Subcutaneous abdominal adipose tissue (tissue), 5 donors: ENCODE results near the gene EPS15.
"Not testable (repeated sequence)": the region's sequence is repeated elsewhere in the genome, so short reads cannot be mapped to it uniquely, and the experiment has no call there.

Experiments
- H3K27ac ChIP-seq: one replicate; pipeline ENCODE4 v1.7.0; 2013; ENCODE audit warnings: low read depth, mild to moderate bottlenecking, inconsistent platforms, low read length, moderate library complexity
- H3K27me3 ChIP-seq, 5 donors: one replicate each; pipeline ENCODE4 v1.7.0; 2013; ENCODE audit warnings: low read length in 5 of 5, inconsistent platforms in 1 of 5; ENCODE audit not compliant: control insufficient read depth in 5 of 5, insufficient read depth in 4 of 5
- H3K36me3 ChIP-seq, 5 donors: one replicate each; pipeline ENCODE4 v1.7.0; 2013; ENCODE audit warnings: low read length in 5 of 5; ENCODE audit not compliant: control insufficient read depth in 5 of 5, insufficient read depth in 5 of 5
- H3K4me1 ChIP-seq, 5 donors: one replicate each; pipeline ENCODE4 v1.7.0; 2013; ENCODE audit warnings: low read length in 5 of 5, mild to moderate bottlenecking in 3 of 5, moderate library complexity in 1 of 5; ENCODE audit not compliant: control insufficient read depth in 5 of 5, insufficient read depth in 5 of 5
- H3K4me3 ChIP-seq, 5 donors: one replicate each; pipeline ENCODE4 v1.7.0; 2013; ENCODE audit warnings: low read length in 5 of 5, low read depth in 1 of 5
- H3K9ac ChIP-seq, 5 donors: one replicate each; pipeline ENCODE4 v1.7.0; 2013; ENCODE audit warnings: low read length in 5 of 5, mild to moderate bottlenecking in 4 of 5, moderate library complexity in 3 of 5
- H3K9me3 ChIP-seq, 5 donors: one replicate each; pipeline ENCODE4 v1.7.0; 2013; ENCODE audit warnings: low read length in 5 of 5; ENCODE audit not compliant: control insufficient read depth in 5 of 5
- donor health status: healthy.
- donor health status: healthy.
- donor health status: healthy.
- donor health status: healthy.
- donor health status: healthy.

EPS15 gene

DNA sequence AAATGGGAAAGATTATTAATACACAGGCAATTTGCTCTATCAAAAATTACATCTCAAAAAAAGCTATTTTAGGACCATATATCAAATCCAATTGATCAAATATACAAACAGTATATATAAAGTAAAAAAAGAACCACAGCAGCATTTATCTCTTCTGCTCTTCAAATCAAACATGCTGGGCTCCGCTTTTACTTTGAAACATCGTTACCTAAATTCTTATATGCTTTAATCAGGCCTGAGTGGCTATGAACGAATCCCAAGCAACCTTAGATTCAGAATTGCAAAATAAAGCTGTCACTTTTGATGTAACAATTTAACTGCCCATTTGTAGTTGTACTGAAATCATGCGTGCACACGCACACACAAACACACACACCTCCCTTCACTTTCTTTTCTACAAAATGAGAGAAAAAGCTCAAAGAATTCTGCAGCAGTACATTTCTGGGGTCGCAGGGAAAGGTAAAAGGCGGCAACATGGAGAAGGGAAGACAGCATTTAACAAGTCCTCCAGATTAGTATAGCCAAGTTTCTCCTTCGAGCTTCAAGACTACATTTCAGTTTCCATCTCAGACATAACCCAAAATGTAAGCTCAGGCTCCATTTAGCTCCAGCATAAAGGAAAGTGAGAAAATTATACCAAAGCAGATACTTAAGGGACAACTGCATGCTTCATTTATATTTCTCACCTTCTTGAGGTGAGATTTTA, 96.5 kb downstream of the EPS15 start:
- Histone ChIP-seq H3K4me1 (peaks cover 0 to 19% (median 19%) of the 10 kb centered on the region in 5 donors), H3K36me3 (peaks cover 4 to 38% (median 12%) of the 10 kb centered on the region in 5 donors), H3K4me3 (no peak overlapping the region), H3K27me3 (no peaks in the 10 kb centered on the region), H3K9me3 (no peaks in the 10 kb centered on the region), H3K9ac (no peak overlapping the region), H3K27ac (no peak overlapping the region)

DNA sequence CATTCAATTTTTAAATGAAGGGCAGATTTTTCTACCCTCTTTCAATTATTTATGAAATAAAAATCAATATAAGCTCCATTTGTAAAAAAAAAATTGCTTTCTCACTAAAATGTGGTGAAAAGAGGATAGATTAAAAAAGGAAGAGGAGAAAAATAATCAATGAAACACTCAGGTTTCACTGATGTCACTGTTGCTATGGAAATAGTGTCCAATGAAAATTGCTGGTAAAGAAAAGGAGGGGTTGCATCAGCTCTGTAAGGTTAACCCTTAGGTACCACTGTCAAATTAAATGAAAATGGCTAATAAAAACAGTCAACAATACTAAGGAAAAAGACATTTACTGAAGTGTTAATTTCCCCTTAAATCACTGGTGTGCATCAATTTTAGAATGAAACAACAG, 97.1 kb downstream of the EPS15 start:
- H3K4me3 ChIP-seq: no peak overlapping the region
- no peak overlapping the region for H3K9ac ChIP-seq
- H3K36me3 ChIP-seq: peaks cover 4 to 37% (median 8%) of the 10 kb centered on the region in 5 donors
- peaks cover 0 to 19% (median 19%) of the 10 kb centered on the region in 5 donors for H3K4me1 ChIP-seq
- no peaks in the 10 kb centered on the region for H3K27me3 ChIP-seq
- no peaks in the 10 kb centered on the region for H3K9me3 ChIP-seq
- H3K27ac ChIP-seq: no peak overlapping the region

DNA sequence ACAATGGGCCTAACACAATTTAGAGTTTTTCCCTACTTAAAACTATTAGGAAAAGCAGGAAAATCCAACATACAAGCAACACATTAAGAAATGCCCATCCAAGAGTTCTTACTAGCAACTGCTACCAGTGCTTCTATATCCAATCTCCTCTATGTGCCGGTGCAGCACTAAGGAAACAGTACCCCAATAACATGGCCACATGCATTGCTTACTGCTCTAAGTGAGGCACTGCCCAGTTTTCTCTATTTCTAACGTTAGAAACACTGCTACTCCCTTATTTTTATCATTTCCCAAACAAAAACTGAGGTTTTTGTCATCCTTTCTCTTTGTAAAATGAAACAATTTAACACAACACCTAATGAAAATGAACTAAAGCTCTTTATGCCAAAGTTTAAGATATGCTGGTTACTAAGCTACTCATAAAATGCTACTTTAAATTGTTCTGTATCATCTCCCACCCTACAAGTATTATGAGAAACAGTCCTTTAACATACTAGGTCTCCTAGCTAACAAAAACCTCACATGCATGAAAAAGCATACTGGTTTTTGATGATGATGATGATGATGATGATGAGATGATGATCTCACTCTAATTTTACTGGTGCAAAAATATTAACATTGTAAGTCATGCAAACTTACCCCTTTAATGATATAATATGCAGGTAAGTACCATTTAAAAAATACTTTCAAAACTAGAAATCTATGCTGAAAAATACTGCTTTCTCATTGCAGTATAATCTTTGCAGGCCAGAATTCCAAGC, 98.0 kb downstream of the EPS15 start:
- Histone ChIP-seq H3K27ac (no peak overlapping the region), H3K4me1 (peaks cover 0 to 22% (median 19%) of the 10 kb centered on the region in 5 donors), H3K9ac (no peak overlapping the region), H3K4me3 (no peak overlapping the region), H3K9me3 (no peaks in the 10 kb centered on the region), H3K36me3 (peaks cover 4 to 36% (median 8%) of the 10 kb centered on the region in 5 donors), H3K27me3 (no peaks in the 10 kb centered on the region)

DNA sequence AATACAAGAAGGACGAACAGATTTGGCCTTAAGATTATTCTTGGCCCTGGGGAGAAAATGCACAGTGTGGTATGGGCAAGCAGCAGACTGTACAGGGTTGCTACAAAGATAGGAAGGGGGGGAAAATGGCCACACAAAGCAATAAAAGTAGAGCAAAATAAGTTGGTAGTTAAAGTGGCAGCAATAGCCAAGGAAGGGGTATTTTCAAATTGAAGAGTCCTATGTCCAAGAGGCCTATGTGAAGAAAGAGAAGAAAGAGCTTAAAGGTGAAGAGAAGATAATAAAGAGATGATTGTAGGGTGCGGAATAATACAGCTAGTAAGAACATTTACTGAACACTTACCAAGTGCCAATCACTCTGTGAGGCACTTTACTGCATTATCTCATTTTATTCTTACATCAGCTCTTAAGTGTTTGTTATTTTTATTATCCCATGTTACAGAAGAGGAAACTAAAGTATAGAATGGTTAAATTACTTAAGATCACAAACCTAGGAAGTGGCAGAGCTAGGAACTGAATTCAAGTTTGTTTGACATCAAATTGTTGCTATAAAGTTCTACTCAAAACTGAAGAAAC, 100.6 kb downstream of the EPS15 start:
- Histone ChIP-seq H3K36me3 (peaks cover 4 to 31% (median 8%) of the 10 kb centered on the region in 5 donors), H3K9ac (no peak overlapping the region), H3K27me3 (no peaks in the 10 kb centered on the region), H3K4me3 (no peak overlapping the region), H3K27ac (no peak overlapping the region), H3K9me3 (no peaks in the 10 kb centered on the region), H3K4me1 (peaks cover 0 to 20% (median 16%) of the 10 kb centered on the region in 5 donors)

DNA sequence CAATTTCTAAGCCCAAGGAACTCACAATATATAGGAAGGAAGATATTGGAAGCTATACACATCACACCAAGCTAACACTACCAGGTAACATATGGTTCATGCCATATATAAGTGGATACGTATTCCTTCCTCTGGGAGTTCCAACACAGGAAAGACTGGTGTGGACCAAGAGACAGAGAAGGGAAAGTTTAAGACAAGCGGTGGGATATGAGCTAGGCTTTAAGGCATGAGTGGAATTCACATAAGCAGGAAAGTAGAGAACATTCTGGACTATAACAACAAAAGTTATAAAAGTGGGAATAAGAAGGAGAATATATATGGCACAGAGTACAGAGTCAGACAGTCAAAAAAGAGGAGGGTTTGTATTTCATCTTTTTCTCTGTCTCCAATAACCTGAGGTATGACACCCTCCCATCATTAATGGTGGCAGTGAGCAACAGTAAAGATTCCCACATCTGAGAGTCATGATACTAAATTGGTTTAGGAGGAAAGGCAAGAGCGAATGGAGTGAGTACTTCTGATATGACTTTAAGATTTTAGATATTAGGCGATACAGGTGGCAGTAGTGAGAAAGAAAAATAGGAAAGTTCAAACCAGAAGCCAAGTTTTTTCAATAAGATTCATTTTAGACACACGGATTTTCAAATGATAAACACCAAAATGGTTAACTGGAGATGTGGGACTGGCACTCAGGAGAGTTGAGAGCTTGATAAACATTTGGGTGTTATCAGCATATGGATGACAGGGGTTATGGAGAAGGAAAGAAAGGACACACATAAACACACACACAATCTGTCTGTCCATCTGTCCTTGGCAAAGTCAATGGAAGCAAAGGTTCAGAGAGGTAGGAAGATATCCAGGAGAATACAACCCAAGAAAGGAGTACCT, 101.3 kb downstream of the EPS15 start:
- peaks cover 0 to 14% (median 9%) of the 10 kb centered on the region in 5 donors for H3K4me1 ChIP-seq
- no peak overlapping the region for H3K27ac ChIP-seq
- H3K4me3 ChIP-seq: no peak overlapping the region
- H3K9me3 ChIP-seq: no peaks in the 10 kb centered on the region
- H3K36me3 ChIP-seq: peaks cover 4 to 34% (median 8%) of the 10 kb centered on the region in 5 donors
- H3K27me3 ChIP-seq: no peaks in the 10 kb centered on the region
- H3K9ac ChIP-seq: no peak overlapping the region

DNA sequence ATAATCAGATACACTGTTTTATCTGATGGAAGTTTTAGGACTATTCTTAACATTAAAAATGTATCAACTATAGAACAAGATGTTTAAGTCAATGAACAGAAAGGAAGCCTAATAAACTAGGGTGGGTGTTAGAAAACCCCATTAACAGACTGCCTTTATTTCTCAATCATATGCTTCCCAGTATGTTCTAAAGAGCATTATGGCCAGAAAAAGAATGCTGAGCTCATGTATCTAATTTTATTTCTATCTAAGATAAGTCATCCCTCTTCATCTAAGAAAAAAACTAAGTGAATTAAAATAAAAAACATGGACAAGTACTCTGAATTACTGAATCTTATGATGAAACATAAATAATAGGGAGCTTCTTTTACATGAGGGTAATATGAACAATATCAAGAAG, 102.2 kb downstream of the EPS15 start:
- H3K9ac ChIP-seq: no peak overlapping the region
- no peak overlapping the region for H3K27ac ChIP-seq

DNA sequence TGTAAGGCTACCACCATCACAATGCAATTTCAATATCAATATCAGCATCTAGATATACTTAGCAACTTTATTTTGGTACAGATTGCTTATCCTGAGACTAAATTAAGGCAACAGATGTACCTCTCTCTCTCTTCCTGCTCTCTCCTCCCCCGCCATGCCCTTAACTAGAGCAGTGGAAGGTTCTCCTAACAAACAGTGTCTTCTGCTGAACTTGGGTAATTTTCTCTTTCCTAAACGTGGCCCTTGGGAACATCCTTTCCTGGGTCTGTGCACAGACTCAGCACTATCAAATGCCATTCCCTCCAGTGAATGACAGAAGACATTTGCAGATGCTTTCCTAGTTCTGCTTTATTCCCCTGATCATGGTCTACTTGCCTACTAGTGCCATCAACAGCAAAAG, 103.1 kb downstream of the EPS15 start:
- Histone ChIP-seq H3K36me3 (peaks cover 4 to 33% (median 8%) of the 10 kb centered on the region in 5 donors), H3K4me3 (no peak overlapping the region), H3K27ac (no peak overlapping the region), H3K27me3 (no peaks in the 10 kb centered on the region), H3K4me1 (peaks cover 0 to 6% (median 5%) of the 10 kb centered on the region in 5 donors), H3K9me3 (no peaks in the 10 kb centered on the region), H3K9ac (no peak overlapping the region)

More for the DNA sequence above, 102.2 kb downstream of the EPS15 start:
- no peaks in the 10 kb centered on the region for H3K9me3 ChIP-seq
- no peaks in the 10 kb centered on the region for H3K27me3 ChIP-seq
- H3K4me3 ChIP-seq: no peak overlapping the region
- peaks cover 4 to 34% (median 8%) of the 10 kb centered on the region in 5 donors for H3K36me3 ChIP-seq
- peaks cover 0 to 8% (median 6%) of the 10 kb centered on the region in 5 donors for H3K4me1 ChIP-seq

DNA sequence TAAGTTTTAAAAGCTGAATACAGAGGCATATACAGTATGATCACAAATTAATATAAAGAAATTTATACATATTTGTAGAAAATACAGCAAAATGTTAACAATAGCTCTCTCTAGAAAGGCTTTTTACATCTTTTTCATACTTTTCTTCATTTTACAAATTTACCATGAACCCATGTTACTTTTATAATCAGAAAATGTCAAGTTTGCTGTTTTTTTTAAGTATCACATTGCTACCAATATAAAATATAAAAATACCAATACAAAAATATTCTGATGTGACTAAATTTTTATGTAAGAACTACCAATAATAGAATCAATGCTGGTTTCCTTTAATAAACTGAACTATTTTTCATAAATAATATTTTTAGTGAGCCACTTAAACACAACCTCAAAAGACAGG, 104.3 kb downstream of the EPS15 start:
- H3K27me3 ChIP-seq: no peaks in the 10 kb centered on the region
- H3K27ac ChIP-seq: no peak overlapping the region
- peaks cover 4 to 25% (median 5%) of the 10 kb centered on the region in 5 donors for H3K36me3 ChIP-seq

DNA sequence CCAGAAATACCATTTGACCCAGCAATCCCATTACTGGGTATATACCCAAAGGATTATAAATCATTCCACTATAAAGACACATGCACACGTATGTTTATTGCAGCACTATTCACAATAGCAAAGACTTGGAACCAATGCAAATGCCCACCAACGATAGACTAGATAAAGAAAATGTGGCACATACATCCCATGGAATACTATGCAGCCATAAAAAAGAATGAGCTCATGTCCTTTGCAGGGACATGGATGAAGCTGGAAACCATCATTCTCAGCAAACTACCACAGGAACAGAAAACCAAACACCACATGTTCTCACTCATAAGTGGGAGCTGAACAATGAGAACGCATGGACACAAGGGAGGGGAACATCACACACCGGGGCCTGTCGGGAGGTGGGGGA, 107.2 kb downstream of the EPS15 start:
- not testable (repeated sequence) for H3K9me3 ChIP-seq, H3K27ac ChIP-seq, H3K9ac ChIP-seq, H3K4me3 ChIP-seq, H3K4me1 ChIP-seq, H3K27me3 ChIP-seq
- peaks cover 21 to 26% (median 23%) of the 10 kb centered on the region in 5 donors for H3K36me3 ChIP-seq

More for the DNA sequence above, 104.3 kb downstream of the EPS15 start:
- H3K9ac ChIP-seq: no peak overlapping the region
- H3K4me1 ChIP-seq: peaks cover 0 to 6% (median 5%) of the 10 kb centered on the region in 5 donors
- H3K4me3 ChIP-seq: no peak overlapping the region
- H3K9me3 ChIP-seq: no peaks in the 10 kb centered on the region
